SH-SY5Y (cell line): ENCODE results near the gene RO60.

Experiments used
- GATA2 ChIP-seq: IDR thresholded peaks from 2 replicates; pipeline ENCODE4 v1.6.1; 2011; ENCODE audit warnings: mild to moderate bottlenecking, low read depth, low read length
- GATA3 ChIP-seq: IDR thresholded peaks from 2 replicates; pipeline ENCODE4 v1.6.1; 2011; ENCODE audit warnings: low read depth, mild to moderate bottlenecking, low read length, moderate library complexity

Gene RO60

GRCh38 chr1:193054169-193054675 lies 5.2 kb upstream of the RO60 start:
- TF ChIP-seq GATA3 (no peak), GATA2 (no peak)

GRCh38 chr1:193058529-193059281 lies 707 bp upstream of the RO60 start:
- TF ChIP-seq GATA3 (no peak), GATA2 (no peak)

GRCh38 chr1:193060115-193060403 lies 647 bp downstream of the RO60 start:
- TF ChIP-seq GATA2 (no peak), GATA3 (no peak)

- no peak for TF ChIP-seq GATA2
- no peak for TF ChIP-seq GATA3
Observed at GRCh38 chr1:193060406-193060805, 994 bp downstream of the RO60 start.

GRCh38 chr1:193060938-193061337 lies 1.5 kb downstream of the RO60 start:
- TF ChIP-seq GATA2 (no peak), GATA3 (no peak)

- no peak for TF ChIP-seq GATA3
- TF ChIP-seq GATA2, result no peak
Observed at GRCh38 chr1:193062698-193063463, 3.5 kb downstream of the RO60 start.

- no peak for TF ChIP-seq GATA3
- no peak for TF ChIP-seq GATA2
Observed at GRCh38 chr1:193065954-193066353, 6.5 kb downstream of the RO60 start.

- TF ChIP-seq GATA2 (no peak), GATA3 (no peak)
Observed at GRCh38 chr1:193066606-193067005, 7.2 kb downstream of the RO60 start.

GRCh38 chr1:193068013-193068412 lies 8.6 kb downstream of the RO60 start:
- TF ChIP-seq GATA3 (no peak), GATA2 (no peak)

- TF ChIP-seq GATA2 (no peak), GATA3 (no peak)
Observed at GRCh38 chr1:193069748-193070385, 10.5 kb downstream of the RO60 start.

- TF ChIP-seq GATA2 (no peak), GATA3 (no peak)
Observed at GRCh38 chr1:193070386-193070753, 11.0 kb downstream of the RO60 start.

- TF ChIP-seq GATA3 (no peak), GATA2 (no peak)
Observed at GRCh38 chr1:193070942-193071341, 11.5 kb downstream of the RO60 start.

- TF ChIP-seq GATA2 (no peak), GATA3 (no peak)
Observed at GRCh38 chr1:193077991-193078390, 18.6 kb downstream of the RO60 start.

GRCh38 chr1:193079187-193079586 lies 19.8 kb downstream of the RO60 start:
- TF ChIP-seq GATA3, result no peak
- no peak for TF ChIP-seq GATA2

- TF ChIP-seq GATA3 (no peak), GATA2 (no peak)
Observed at GRCh38 chr1:193083365-193084088, 24.1 kb downstream of the RO60 start.
